Right lobe of liver (tissue), 4 donors: ENCODE results near the gene PPFIBP1.

ENCODE experiments used
- CTCF ChIP-seq, 4 donors: fragments of 200-600 bp in 3 of 4; fragments of 450-650 bp in 1 of 4; IDR thresholded peaks; one replicate each; pipeline versions ENCODE4 v1.5.1 to v1.8.0; 2016 to 2022; ENCODE audit warnings: antibody characterized with exemption in 4 of 4, mild to moderate bottlenecking in 2 of 4
- POLR2A ChIP-seq: fragments of 450-650 bp; IDR thresholded peaks from one replicate; pipeline ENCODE4 v1.6.1; 2017; ENCODE audit warnings: antibody characterized with exemption, mild to moderate bottlenecking
- donor health status: DM: no; HTN: no; CAD: no.
- donor health status: DM: no; HTN: no; CAD: no.
- donor health status: DM: no; HTN: yes; CAD: no.

GRCh38 chr12:27689558-27690180 lies 165.7 kb downstream of the PPFIBP1 start:
- TF ChIP-seq CTCF (IDR thresholded peaks at IDR 0.05): no peak
- no peak for TF ChIP-seq POLR2A
